Subcutaneous abdominal adipose tissue (tissue), 5 donors: ENCODE data around the gene DDIAS.
A peak's percentile ranks its signal among the peaks of the same experiment; 100 is the strongest.
"Not testable (repeated sequence)": the region's sequence is repeated elsewhere in the genome, so short reads cannot be mapped to it uniquely, and the experiment has no call there.

Experiments used
- H3K27ac ChIP-seq: one replicate; pipeline ENCODE4 v1.7.0; 2013; ENCODE audit warnings: low read depth, mild to moderate bottlenecking, inconsistent platforms, low read length, moderate library complexity
- H3K27me3 ChIP-seq, 5 donors: one replicate each; pipeline ENCODE4 v1.7.0; 2013; ENCODE audit warnings: low read length in 5 of 5, inconsistent platforms in 1 of 5; ENCODE audit not compliant: control insufficient read depth in 5 of 5, insufficient read depth in 4 of 5
- H3K36me3 ChIP-seq, 5 donors: one replicate each; pipeline ENCODE4 v1.7.0; 2013; ENCODE audit warnings: low read length in 5 of 5; ENCODE audit not compliant: control insufficient read depth in 5 of 5, insufficient read depth in 5 of 5
- H3K4me1 ChIP-seq, 5 donors: one replicate each; pipeline ENCODE4 v1.7.0; 2013; ENCODE audit warnings: low read length in 5 of 5, mild to moderate bottlenecking in 3 of 5, moderate library complexity in 1 of 5; ENCODE audit not compliant: control insufficient read depth in 5 of 5, insufficient read depth in 5 of 5
- H3K4me3 ChIP-seq, 5 donors: one replicate each; pipeline ENCODE4 v1.7.0; 2013; ENCODE audit warnings: low read length in 5 of 5, low read depth in 1 of 5
- H3K9ac ChIP-seq, 5 donors: one replicate each; pipeline ENCODE4 v1.7.0; 2013; ENCODE audit warnings: low read length in 5 of 5, mild to moderate bottlenecking in 4 of 5, moderate library complexity in 3 of 5
- H3K9me3 ChIP-seq, 5 donors: one replicate each; pipeline ENCODE4 v1.7.0; 2013; ENCODE audit warnings: low read length in 5 of 5; ENCODE audit not compliant: control insufficient read depth in 5 of 5
- donor health status: healthy.
- donor health status: healthy.
- donor health status: healthy.
- donor health status: healthy.
- donor health status: healthy.

DDIAS gene

GRCh38 chr11:82901165-82901921 is at the start of gene DDIAS:
DDIAS (plus strand) TSS chr11:82901736; CDS start chr11:82914739, 13,003 bp downstream.
- H3K27me3 ChIP-seq, result no peaks in the 10 kb centered on the region
- peak within 1 kb of the TSS; percentile 76 to 99 (median 84) for H3K4me3 ChIP-seq
- H3K36me3 ChIP-seq, result no peaks in the 10 kb centered on the region
- H3K27ac ChIP-seq, result peak within 1 kb of the TSS; percentile 85
- peak within 1 kb of the TSS; percentile 82 to 96 (median 91) for H3K9ac ChIP-seq
- H3K4me1 ChIP-seq, result peaks cover 3 to 49% (median 36%) of the 10 kb centered on the region in 5 donors
- no peaks in the 10 kb centered on the region for H3K9me3 ChIP-seq

- no peak overlapping the region for H3K4me3 ChIP-seq
- H3K36me3 ChIP-seq, result peaks cover 4 to 13% (median 8%) of the 10 kb centered on the region in 5 donors
- peaks cover 0 to 15% (median 12%) of the 10 kb centered on the region in 5 donors for H3K4me1 ChIP-seq
- H3K9me3 ChIP-seq, result no peaks in the 10 kb centered on the region
- no peak overlapping the region for H3K9ac ChIP-seq
- H3K27me3 ChIP-seq, result no peaks in the 10 kb centered on the region
- H3K27ac ChIP-seq, result no peak overlapping the region
These were observed 47.3 kb upstream of the DDIAS start for GRCh38 chr11:82854242-82854641.

DNA sequence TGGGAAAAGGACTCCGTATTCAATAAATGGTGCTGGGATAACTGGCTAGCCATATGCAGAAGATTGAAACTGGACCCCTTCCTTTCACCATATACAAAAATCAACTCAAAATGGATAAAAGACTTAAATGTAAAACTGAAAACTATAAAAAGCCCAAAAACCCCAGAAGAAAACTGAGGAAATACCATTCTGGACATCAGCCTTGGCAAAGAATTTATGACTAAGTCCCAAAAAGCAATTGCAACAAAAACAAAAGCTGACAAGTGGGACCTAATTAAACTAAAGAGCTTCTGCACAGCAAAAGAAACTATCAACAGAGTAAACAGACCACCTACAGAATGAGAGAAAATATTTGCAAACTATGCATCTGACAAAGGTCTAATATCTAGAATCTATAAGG is 46.6 kb upstream of the DDIAS start:
- not testable (repeated sequence) for H3K27me3 ChIP-seq, H3K27ac ChIP-seq, H3K4me3 ChIP-seq, H3K9ac ChIP-seq, H3K9me3 ChIP-seq, H3K36me3 ChIP-seq
- peaks cover 0 to 20% (median 12%) of the 10 kb centered on the region in 5 donors for H3K4me1 ChIP-seq

DNA sequence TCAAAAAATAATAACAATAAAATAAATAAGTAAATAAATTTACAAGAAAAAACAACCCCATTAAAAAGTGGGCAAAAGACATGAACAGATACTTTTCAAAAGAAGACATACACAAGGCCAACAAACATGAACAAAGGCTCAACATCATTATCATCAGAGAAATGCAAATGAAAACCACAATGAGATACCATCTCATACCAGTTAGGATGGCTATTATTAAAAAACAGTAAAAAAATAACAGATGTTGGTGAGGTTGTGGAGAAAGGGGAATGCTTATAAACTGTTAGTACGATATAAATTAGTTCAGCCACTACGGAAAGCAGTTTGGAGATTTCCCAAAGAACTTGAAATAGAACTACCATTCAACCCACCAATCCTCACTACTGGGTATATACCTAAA is 45.9 kb upstream of the DDIAS start:
- peaks cover 0 to 20% (median 12%) of the 10 kb centered on the region in 5 donors for H3K4me1 ChIP-seq
- peaks cover 0 to 7% (median 3%) of the 10 kb centered on the region in 5 donors for H3K36me3 ChIP-seq
- no peaks in the 10 kb centered on the region for H3K9me3 ChIP-seq
- no peaks in the 10 kb centered on the region for H3K27me3 ChIP-seq
- no peak overlapping the region for H3K9ac ChIP-seq
- no peak overlapping the region for H3K27ac ChIP-seq
- no peak overlapping the region for H3K4me3 ChIP-seq

- Histone ChIP-seq H3K9me3 (no peaks in the 10 kb centered on the region), H3K4me3 (no peak overlapping the region), H3K27ac (no peak overlapping the region), H3K36me3 (peaks cover 0 to 3% (median 0%) of the 10 kb centered on the region in 5 donors), H3K9ac (no peak overlapping the region), H3K4me1 (peaks cover 0 to 20% (median 12%) of the 10 kb centered on the region in 5 donors), H3K27me3 (no peaks in the 10 kb centered on the region)
These were observed 44.4 kb upstream of the DDIAS start for GRCh38 chr11:82857145-82857544.

- Histone ChIP-seq H3K27ac (peak overlapping the region; percentile 44), H3K27me3 (no peaks in the 10 kb centered on the region), H3K36me3 (peaks cover 0 to 3% (median 0%) of the 10 kb centered on the region in 5 donors), H3K4me3 (no peak overlapping the region), H3K9me3 (no peaks in the 10 kb centered on the region), H3K4me1 (peaks cover 0 to 20% (median 12%) of the 10 kb centered on the region in 5 donors), H3K9ac (peak overlapping the region in 3 of 5 donors; percentile 9 to 48 (median 16))
These were observed 43.4 kb upstream of the DDIAS start for GRCh38 chr11:82858133-82858532.

GRCh38 chr11:82858556-82859091 is 42.9 kb upstream of the DDIAS start:
- H3K27ac ChIP-seq, result peak overlapping the region; percentile 44
- H3K4me3 ChIP-seq, result no peak overlapping the region
- H3K27me3 ChIP-seq, result no peaks in the 10 kb centered on the region
- H3K9me3 ChIP-seq, result no peaks in the 10 kb centered on the region
- peaks cover 0 to 3% (median 0%) of the 10 kb centered on the region in 5 donors for H3K36me3 ChIP-seq
- peaks cover 0 to 20% (median 12%) of the 10 kb centered on the region in 5 donors for H3K4me1 ChIP-seq
- H3K9ac ChIP-seq, result peak overlapping the region in 3 of 5 donors; percentile 9 to 48 (median 16)

DNA sequence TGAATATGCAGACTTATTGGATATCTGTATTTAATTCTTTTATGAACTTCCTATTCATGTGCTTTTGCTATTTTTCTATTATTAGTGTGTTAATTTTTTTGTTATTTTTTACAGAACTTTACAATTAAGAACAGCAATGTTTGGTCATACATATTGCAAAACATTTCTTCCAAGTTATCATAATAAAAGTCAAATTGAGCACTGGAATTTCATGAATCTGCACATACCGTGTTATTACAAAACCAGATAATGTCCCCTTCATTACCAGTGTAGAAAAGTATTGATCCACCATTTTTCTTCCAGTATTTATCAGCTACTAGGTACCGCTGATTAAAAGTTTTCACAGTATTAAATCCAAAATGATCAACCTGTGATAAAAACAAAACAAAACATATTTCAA is 41.8 kb upstream of the DDIAS start:
- Histone ChIP-seq H3K36me3 (peaks cover 0 to 3% (median 0%) of the 10 kb centered on the region in 5 donors), H3K4me3 (no peak overlapping the region), H3K4me1 (peaks cover 0 to 26% (median 20%) of the 10 kb centered on the region in 5 donors), H3K9ac (no peak overlapping the region), H3K9me3 (no peaks in the 10 kb centered on the region), H3K27ac (no peak overlapping the region), H3K27me3 (no peaks in the 10 kb centered on the region)

DNA sequence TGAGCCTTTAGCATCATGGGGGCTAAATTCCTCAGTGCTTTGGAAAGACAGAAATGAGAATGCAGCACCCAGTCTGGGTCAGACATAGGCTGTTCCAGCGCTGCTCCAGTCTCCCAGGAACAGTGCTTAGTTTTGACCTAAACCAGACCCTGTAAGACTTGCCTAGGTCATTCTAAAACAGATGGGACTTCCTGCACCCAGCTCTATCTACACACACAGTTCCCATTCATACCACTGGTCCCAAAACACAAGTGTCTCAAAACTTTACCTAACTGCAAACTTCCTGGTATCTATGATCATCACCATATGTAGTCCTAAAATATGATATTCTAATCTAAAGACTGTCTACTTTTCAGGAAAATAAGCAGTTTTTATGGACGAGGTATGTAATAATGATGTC is 39.2 kb upstream of the DDIAS start:
- H3K4me3 ChIP-seq, result no peak overlapping the region
- peaks cover 0 to 3% (median 0%) of the 10 kb centered on the region in 5 donors for H3K36me3 ChIP-seq
- no peaks in the 10 kb centered on the region for H3K27me3 ChIP-seq
- no peak overlapping the region for H3K9ac ChIP-seq
- H3K9me3 ChIP-seq, result no peaks in the 10 kb centered on the region
- no peak overlapping the region for H3K27ac ChIP-seq
- peaks cover 0 to 28% (median 26%) of the 10 kb centered on the region in 5 donors for H3K4me1 ChIP-seq

DNA sequence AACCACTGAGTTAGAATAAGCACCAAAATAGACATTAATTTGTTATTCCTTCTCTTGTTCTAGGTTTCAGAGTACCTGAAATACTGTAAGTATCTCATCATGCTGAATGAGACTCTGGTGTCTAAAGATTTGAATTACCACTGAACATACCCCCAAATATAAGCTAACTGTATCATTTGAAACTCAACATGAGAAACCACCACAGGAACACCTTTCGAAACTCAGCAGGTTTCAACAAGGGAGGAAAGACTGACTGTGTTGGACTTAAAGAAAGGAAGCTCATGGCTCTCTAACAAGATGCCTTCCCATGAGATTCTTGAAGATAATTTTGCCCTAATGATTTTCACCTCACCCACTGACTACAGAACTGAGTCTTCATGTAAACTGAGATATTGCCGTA is 38.3 kb upstream of the DDIAS start:
- Histone ChIP-seq H3K27ac (no peak overlapping the region), H3K4me3 (no peak overlapping the region), H3K9ac (no peak overlapping the region), H3K36me3 (no peaks in the 10 kb centered on the region), H3K4me1 (peaks cover 0 to 32% (median 27%) of the 10 kb centered on the region in 5 donors), H3K9me3 (no peaks in the 10 kb centered on the region), H3K27me3 (no peaks in the 10 kb centered on the region)
